ENCODE results near the gene LHX4. TPM values are rescaled to one million over a fixed set of nuclear protein-coding genes. Genes with fewer than 3 reads are reported as not detected.

LHX4 gene
- total RNA-seq, 5 donors from 2014 or later (not counting 1 experiment from before 2014, with no cell fraction given) = 0.03 TPM; not detected in 3

GRCh38 chr1:180278194-180278515 is 48.1 kb downstream of the LHX4 start:
- Mint-ChIP-seq H3K27ac (no peak overlapping the region), H3K27me3 (no peaks in the 10 kb centered on the region), H3K9me3 (no peaks in the 10 kb centered on the region), H3K36me3 (peaks cover 63% of the 10 kb centered on the region), H3K4me3 (no peak overlapping the region), H3K4me1 (no peaks in the 10 kb centered on the region)
- Histone ChIP-seq H3K36me3 (ENCODE audit: control insufficient read depth in 2 of 2, extremely low read depth in 1 of 2, insufficient read depth in 1 of 2, low read length in 1 of 2) (peaks cover 7 to 25% of the 10 kb centered on the region in 2 donors), H3K9me3 (no peaks in the 10 kb centered on the region), H3K27ac (ENCODE audit: low read length) (no peak overlapping the region), H3K4me1 (ENCODE audit: control insufficient read depth in 1 of 2, extremely low read depth in 1 of 2, insufficient read depth in 2 of 2, low read length in 2 of 2) (no peaks in the 10 kb centered on the region), H3K4me3 (ENCODE audit: control insufficient read depth in 1 of 2, extremely low read depth in 1 of 2, low read length in 1 of 2) (no peak overlapping the region), H3K27me3 (replicated peaks in 1 of 2; ENCODE audit: control insufficient read depth in 2 of 2, extremely low read depth in 1 of 2, insufficient read depth in 2 of 2, low read length in 1 of 2) (no peaks in the 10 kb centered on the region)
- POLR2A ChIA-PET = no interaction called here
- CTCF ChIA-PET = interaction anchor here in 1 of 2 donors (0.7 kb wide), 1 partner anchor 642 kb away, joined by 4 read pairs; no protein-coding TSS in a partner anchor
- WGBS (ENCODE audit: insufficient coverage) = no CpG with 5 or more reads among the region's 2 CpGs
- ATAC-seq (replicated peaks in 1 of 4) = no peak
- no peak for DNase-seq

GRCh38 chr1:180278596-180279395 is 48.7 kb downstream of the LHX4 start:
- Mint-ChIP-seq H3K36me3 (peaks cover 62% of the 10 kb centered on the region), H3K27me3 (no peaks in the 10 kb centered on the region), H3K4me3 (no peak overlapping the region), H3K4me1 (no peaks in the 10 kb centered on the region), H3K9me3 (no peaks in the 10 kb centered on the region), H3K27ac (no peak overlapping the region)
- 80% methylated on average over 2 of the region's 9 CpGs for WGBS (ENCODE audit: insufficient coverage)
- Histone ChIP-seq H3K9me3 (no peaks in the 10 kb centered on the region), H3K27me3 (replicated peaks in 1 of 2; ENCODE audit: control insufficient read depth in 2 of 2, extremely low read depth in 1 of 2, insufficient read depth in 2 of 2, low read length in 1 of 2) (no peaks in the 10 kb centered on the region), H3K4me1 (ENCODE audit: control insufficient read depth in 1 of 2, extremely low read depth in 1 of 2, insufficient read depth in 2 of 2, low read length in 2 of 2) (no peaks in the 10 kb centered on the region), H3K27ac (ENCODE audit: low read length) (no peak overlapping the region), H3K4me3 (ENCODE audit: control insufficient read depth in 1 of 2, extremely low read depth in 1 of 2, low read length in 1 of 2) (no peak overlapping the region), H3K36me3 (ENCODE audit: control insufficient read depth in 2 of 2, extremely low read depth in 1 of 2, insufficient read depth in 1 of 2, low read length in 1 of 2) (peaks cover 6 to 25% of the 10 kb centered on the region in 2 donors)
- no peak for ATAC-seq (replicated peaks in 1 of 4)
- DNase-seq = no peak
- ChIA-PET CTCF (interaction anchor here in 1 of 2 donors (1.1 kb wide), 1 partner anchor 25 kb away, joined by 3 read pairs; no protein-coding TSS in a partner anchor), POLR2A (interaction anchor here in 1 of 2 donors (0.5 kb wide), 1 partner anchor 8 kb away, joined by 11 read pairs; no protein-coding TSS in a partner anchor)

GRCh38 chr1:180279651-180280050 is 49.6 kb downstream of the LHX4 start:
- ATAC-seq (replicated peaks in 1 of 4) (no peak), DNase-seq (no peak)
- Mint-ChIP-seq H3K4me3 (no peak overlapping the region), H3K4me1 (no peaks in the 10 kb centered on the region), H3K27ac (no peak overlapping the region), H3K27me3 (no peaks in the 10 kb centered on the region), H3K9me3 (no peaks in the 10 kb centered on the region), H3K36me3 (peaks cover 58% of the 10 kb centered on the region)
- Histone ChIP-seq H3K27ac (ENCODE audit: low read length) (no peak overlapping the region), H3K9me3 (no peaks in the 10 kb centered on the region), H3K27me3 (replicated peaks in 1 of 2; ENCODE audit: control insufficient read depth in 2 of 2, extremely low read depth in 1 of 2, insufficient read depth in 2 of 2, low read length in 1 of 2) (no peaks in the 10 kb centered on the region), H3K4me3 (ENCODE audit: control insufficient read depth in 1 of 2, extremely low read depth in 1 of 2, low read length in 1 of 2) (no peak overlapping the region), H3K4me1 (ENCODE audit: control insufficient read depth in 1 of 2, extremely low read depth in 1 of 2, insufficient read depth in 2 of 2, low read length in 2 of 2) (no peaks in the 10 kb centered on the region), H3K36me3 (ENCODE audit: control insufficient read depth in 2 of 2, extremely low read depth in 1 of 2, insufficient read depth in 1 of 2, low read length in 1 of 2) (peaks cover 2 to 17% of the 10 kb centered on the region in 2 donors)
- ChIA-PET CTCF (interaction anchor here in 1 of 2 donors (1.1 kb wide), 1 partner anchor 26 kb away, joined by 3 read pairs; no protein-coding TSS in a partner anchor), POLR2A (no interaction called here)
- no CpG with 5 or more reads among the region's 1 CpG for WGBS (ENCODE audit: insufficient coverage)

GRCh38 chr1:180280617-180281016 is 50.6 kb downstream of the LHX4 start:
- ATAC-seq (replicated peaks in 1 of 4) (no peak), DNase-seq (no peak)
- Histone ChIP-seq H3K4me3 (ENCODE audit: control insufficient read depth in 1 of 2, extremely low read depth in 1 of 2, low read length in 1 of 2) (no peak overlapping the region), H3K36me3 (ENCODE audit: control insufficient read depth in 2 of 2, extremely low read depth in 1 of 2, insufficient read depth in 1 of 2, low read length in 1 of 2) (peaks cover 0 to 8% of the 10 kb centered on the region in 2 donors), H3K27ac (ENCODE audit: low read length) (no peak overlapping the region), H3K27me3 (replicated peaks in 1 of 2; ENCODE audit: control insufficient read depth in 2 of 2, extremely low read depth in 1 of 2, insufficient read depth in 2 of 2, low read length in 1 of 2) (no peaks in the 10 kb centered on the region), H3K9me3 (no peaks in the 10 kb centered on the region), H3K4me1 (ENCODE audit: control insufficient read depth in 1 of 2, extremely low read depth in 1 of 2, insufficient read depth in 2 of 2, low read length in 2 of 2) (no peaks in the 10 kb centered on the region)
- WGBS (ENCODE audit: insufficient coverage) = 100% methylated on average over 2 of the region's 2 CpGs
- Mint-ChIP-seq H3K4me3 (no peak overlapping the region), H3K27me3 (no peaks in the 10 kb centered on the region), H3K9me3 (no peaks in the 10 kb centered on the region), H3K27ac (no peak overlapping the region), H3K4me1 (no peaks in the 10 kb centered on the region), H3K36me3 (peaks cover 56% of the 10 kb centered on the region)
- POLR2A ChIA-PET = no interaction called here
- CTCF ChIA-PET = no interaction called here

- H3K27me3 Mint-ChIP-seq = no peaks in the 10 kb centered on the region
- CTCF ChIA-PET = no interaction called here
Measured at GRCh38 chr1:180281490-180281889, 51.4 kb downstream of the LHX4 start.

GRCh38 chr1:180282401-180283044 is 52.5 kb downstream of the LHX4 start:
- no peak for ATAC-seq (replicated peaks in 1 of 4)
- Histone ChIP-seq H3K36me3 (ENCODE audit: control insufficient read depth in 2 of 2, extremely low read depth in 1 of 2, insufficient read depth in 1 of 2, low read length in 1 of 2) (peaks cover 0 to 7% of the 10 kb centered on the region in 2 donors), H3K4me3 (ENCODE audit: control insufficient read depth in 1 of 2, extremely low read depth in 1 of 2, low read length in 1 of 2) (no peak overlapping the region), H3K27ac (ENCODE audit: low read length) (no peak overlapping the region), H3K4me1 (ENCODE audit: control insufficient read depth in 1 of 2, extremely low read depth in 1 of 2, insufficient read depth in 2 of 2, low read length in 2 of 2) (no peaks in the 10 kb centered on the region), H3K9me3 (no peaks in the 10 kb centered on the region), H3K27me3 (replicated peaks in 1 of 2; ENCODE audit: control insufficient read depth in 2 of 2, extremely low read depth in 1 of 2, insufficient read depth in 2 of 2, low read length in 1 of 2) (no peaks in the 10 kb centered on the region)
- WGBS (ENCODE audit: insufficient coverage) = 100% methylated on average over 2 of the region's 5 CpGs
- ChIA-PET POLR2A (interaction anchor here in 1 of 2 donors (0.6 to 0.7 kb wide), 2 partner anchors 43 to 946 kb away, joined by 3 to 5 read pairs; no protein-coding TSS in a partner anchor), CTCF (interaction anchor here in 1 of 2 donors (0.6 kb wide), 1 partner anchor 134 kb away, joined by 4 read pairs; no protein-coding TSS in a partner anchor)
- Mint-ChIP-seq H3K4me1 (no peaks in the 10 kb centered on the region), H3K36me3 (peaks cover 46% of the 10 kb centered on the region), H3K4me3 (no peak overlapping the region), H3K27me3 (no peaks in the 10 kb centered on the region), H3K9me3 (no peaks in the 10 kb centered on the region), H3K27ac (no peak overlapping the region)
- DNase-seq = no peak

More at GRCh38 chr1:180281490-180281889, 51.4 kb downstream of the LHX4 start:
- H3K27ac Mint-ChIP-seq = no peak overlapping the region
- POLR2A ChIA-PET = no interaction called here
- Histone ChIP-seq H3K4me1 (ENCODE audit: control insufficient read depth in 1 of 2, extremely low read depth in 1 of 2, insufficient read depth in 2 of 2, low read length in 2 of 2) (no peaks in the 10 kb centered on the region), H3K36me3 (ENCODE audit: control insufficient read depth in 2 of 2, extremely low read depth in 1 of 2, insufficient read depth in 1 of 2, low read length in 1 of 2) (peaks cover 0 to 7% of the 10 kb centered on the region in 2 donors), H3K9me3 (no peaks in the 10 kb centered on the region), H3K27ac (ENCODE audit: low read length) (no peak overlapping the region), H3K27me3 (replicated peaks in 1 of 2; ENCODE audit: control insufficient read depth in 2 of 2, extremely low read depth in 1 of 2, insufficient read depth in 2 of 2, low read length in 1 of 2) (no peaks in the 10 kb centered on the region), H3K4me3 (ENCODE audit: control insufficient read depth in 1 of 2, extremely low read depth in 1 of 2, low read length in 1 of 2) (no peak overlapping the region)
- ATAC-seq (replicated peaks in 1 of 4) (no peak), DNase-seq (no peak)
- no peaks in the 10 kb centered on the region for H3K9me3 Mint-ChIP-seq
- H3K4me1 Mint-ChIP-seq = no peaks in the 10 kb centered on the region
- H3K4me3 Mint-ChIP-seq = no peak overlapping the region
- no CpG with 5 or more reads among the region's 1 CpG for WGBS (ENCODE audit: insufficient coverage)
- H3K36me3 Mint-ChIP-seq = peaks cover 52% of the 10 kb centered on the region
